ENCODE data around the gene WDFY4. TPM values are rescaled to one million over a fixed set of nuclear protein-coding genes. Genes with fewer than 3 reads are reported as not detected.

Gene WDFY4
- total RNA-seq, 1 donor from 2014 or later = 26.5 TPM

DNA sequence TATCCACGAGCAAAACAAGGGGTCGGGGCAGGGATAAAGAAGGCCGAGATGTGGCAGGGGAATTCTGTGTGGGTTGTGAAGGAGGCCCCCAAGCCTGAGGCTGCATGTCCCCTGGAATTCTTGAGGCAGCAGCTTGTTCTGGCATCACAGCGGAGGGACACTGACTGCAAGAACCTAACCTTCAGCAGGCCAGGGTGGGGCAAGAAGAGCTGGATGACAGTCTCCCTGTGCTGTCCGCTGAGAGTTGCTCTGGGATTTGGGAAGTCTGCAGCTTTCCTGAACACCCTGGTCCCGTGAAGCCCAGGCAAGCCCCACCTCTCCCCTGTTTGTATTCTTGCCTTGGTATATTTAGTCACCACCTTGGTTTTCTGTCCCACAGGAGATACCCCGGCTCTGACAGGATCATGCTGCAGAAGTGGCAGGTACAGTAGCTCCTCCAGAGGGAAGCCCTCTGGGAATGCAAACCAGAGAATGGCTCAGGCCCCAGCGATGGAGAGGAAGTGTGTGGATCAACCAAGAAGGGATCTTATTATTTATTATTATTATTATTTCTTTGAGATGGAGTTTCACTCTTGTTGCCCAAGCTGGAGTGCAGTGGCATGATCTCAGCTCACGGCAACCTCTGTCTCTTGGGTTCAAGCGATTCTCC lies 256.9 kb downstream of the WDFY4 start:
- Histone ChIP-seq H3K4me1 (no peaks in the 10 kb centered on the region), H3K36me3 (no peaks in the 10 kb centered on the region), H3K27ac (no peak overlapping the region), H3K4me3 (no peak overlapping the region), H3K9me3 (no peaks in the 10 kb centered on the region), H3K27me3 (no peaks in the 10 kb centered on the region)
- no peak for TF ChIP-seq CTCF (IDR thresholded peaks at IDR 0.05)
- intact Hi-C loops (cut with DNase I) = no loop called here
- DNase-seq = no peak
- no peak for ATAC-seq

DNA sequence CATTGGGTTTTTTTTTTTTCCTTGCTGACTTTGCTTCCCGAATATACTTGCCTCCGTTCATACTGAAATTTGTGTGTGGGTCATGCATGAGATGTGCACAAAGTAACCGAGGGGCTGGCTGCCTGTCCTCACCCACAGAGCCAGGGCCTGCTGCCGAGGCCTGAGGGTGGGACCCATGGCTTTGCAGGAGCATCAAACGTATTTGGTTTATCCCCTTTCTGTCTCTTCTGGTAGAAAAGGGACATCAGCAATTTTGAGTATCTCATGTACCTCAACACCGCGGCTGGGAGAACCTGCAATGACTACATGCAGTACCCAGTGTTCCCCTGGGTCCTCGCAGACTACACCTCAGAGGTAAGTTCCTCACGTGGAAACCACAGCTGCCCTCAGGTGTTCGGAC lies 258.4 kb downstream of the WDFY4 start:
- Histone ChIP-seq H3K9me3 (no peaks in the 10 kb centered on the region), H3K27ac (no peak overlapping the region), H3K4me3 (no peak overlapping the region), H3K4me1 (no peaks in the 10 kb centered on the region), H3K27me3 (no peaks in the 10 kb centered on the region), H3K36me3 (no peaks in the 10 kb centered on the region)
- intact Hi-C loops (cut with DNase I) = no loop called here
- DNase-seq = no peak
- no peak for TF ChIP-seq CTCF (IDR thresholded peaks at IDR 0.05)
- ATAC-seq = no peak

DNA sequence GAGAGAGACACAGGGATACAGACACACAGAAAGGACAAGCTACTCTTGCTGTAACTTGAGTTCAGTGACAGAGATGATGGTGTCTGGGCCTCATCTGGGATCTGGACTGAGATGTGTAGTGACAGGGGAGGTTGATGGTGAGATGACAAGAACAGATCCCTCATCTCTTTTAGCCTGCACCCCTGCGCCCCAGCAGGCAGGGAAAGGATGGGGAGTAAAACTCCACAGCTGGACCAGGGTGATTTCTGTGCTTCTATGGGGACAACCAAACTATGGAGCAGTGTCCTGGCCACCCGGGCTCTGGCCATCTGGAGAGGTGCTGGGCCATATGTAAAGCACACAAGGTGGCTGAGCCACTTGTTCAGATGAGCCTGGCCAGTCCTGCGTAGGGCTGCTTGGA lies 259.5 kb downstream of the WDFY4 start:
- ATAC-seq (no peak), DNase-seq (no peak)
- no peak for TF ChIP-seq CTCF (IDR thresholded peaks at IDR 0.05)
- Histone ChIP-seq H3K36me3 (no peaks in the 10 kb centered on the region), H3K9me3 (no peaks in the 10 kb centered on the region), H3K27me3 (no peaks in the 10 kb centered on the region), H3K4me1 (no peaks in the 10 kb centered on the region), H3K4me3 (no peak overlapping the region), H3K27ac (no peak overlapping the region)
- intact Hi-C loops (cut with DNase I) = no loop called here

- no peaks in the 10 kb centered on the region for H3K9me3 ChIP-seq
- intact Hi-C loops (cut with DNase I) = no loop called here
- no peaks in the 10 kb centered on the region for H3K36me3 ChIP-seq
- ATAC-seq = no peak
- H3K4me1 ChIP-seq = no peaks in the 10 kb centered on the region
- TF ChIP-seq CTCF (IDR thresholded peaks at IDR 0.05) = no peak
- no peak overlapping the region for H3K27ac ChIP-seq
- no peak for DNase-seq
- no peak overlapping the region for H3K4me3 ChIP-seq
- H3K27me3 ChIP-seq = no peaks in the 10 kb centered on the region
Observed at GRCh38 chr10:48945441-48946130, 260.9 kb downstream of the WDFY4 start.

- H3K36me3 ChIP-seq = no peaks in the 10 kb centered on the region
- intact Hi-C loops (cut with DNase I) = no loop called here
- DNase-seq = no peak
- H3K27me3 ChIP-seq = no peaks in the 10 kb centered on the region
- H3K4me3 ChIP-seq = no peak overlapping the region
- ATAC-seq = no peak
- TF ChIP-seq CTCF (IDR thresholded peaks at IDR 0.05) = no peak
- no peak overlapping the region for H3K27ac ChIP-seq
- H3K9me3 ChIP-seq = no peaks in the 10 kb centered on the region
- no peaks in the 10 kb centered on the region for H3K4me1 ChIP-seq
Observed at GRCh38 chr10:48946332-48946731, 261.7 kb downstream of the WDFY4 start.

All from upper lobe of right lung (tissue), 1 donor.